SHP77 (cell line): ENCODE results near the gene GTSE1.
A peak's percentile ranks its signal among the peaks of the same experiment; 100 is the strongest.

Experiments used
- DNase-seq, 2 experiments: peaks; one replicate each; lab custom pipeline; 2025; lab: John Stamatoyannopoulos, UW

The GTSE1 gene

DNA sequence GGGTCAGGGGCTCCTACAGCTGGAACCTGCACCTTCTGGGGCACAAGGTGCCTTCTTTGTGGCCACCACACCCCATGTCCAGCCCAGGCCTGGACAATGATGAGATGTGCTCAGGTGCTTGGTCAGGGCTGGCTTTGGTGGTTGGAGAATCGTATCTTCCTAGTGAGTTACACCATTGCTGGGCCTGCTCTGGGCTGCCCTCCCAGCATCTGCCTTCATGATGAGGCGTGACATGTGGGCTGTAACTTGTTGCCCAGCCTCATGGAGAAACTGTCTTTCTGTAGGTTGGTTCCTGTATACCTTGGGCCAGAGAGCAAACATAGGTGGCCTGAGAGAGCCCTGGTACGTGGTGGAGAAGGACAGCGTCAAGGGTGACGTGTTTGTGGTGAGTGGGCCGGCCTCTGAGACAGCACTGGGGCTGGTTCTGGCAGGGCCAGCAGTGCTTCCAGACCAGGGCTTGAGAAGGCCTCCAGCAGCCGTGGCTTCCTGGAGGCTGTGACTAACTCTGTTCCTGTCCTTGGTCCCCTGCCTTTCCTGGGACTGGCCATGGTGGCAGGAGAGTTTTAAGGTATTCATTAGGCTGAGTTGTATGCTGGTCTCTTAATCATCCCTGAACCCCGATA, 56.9 kb downstream of the GTSE1 start:
- no peak for DNase-seq

DNA sequence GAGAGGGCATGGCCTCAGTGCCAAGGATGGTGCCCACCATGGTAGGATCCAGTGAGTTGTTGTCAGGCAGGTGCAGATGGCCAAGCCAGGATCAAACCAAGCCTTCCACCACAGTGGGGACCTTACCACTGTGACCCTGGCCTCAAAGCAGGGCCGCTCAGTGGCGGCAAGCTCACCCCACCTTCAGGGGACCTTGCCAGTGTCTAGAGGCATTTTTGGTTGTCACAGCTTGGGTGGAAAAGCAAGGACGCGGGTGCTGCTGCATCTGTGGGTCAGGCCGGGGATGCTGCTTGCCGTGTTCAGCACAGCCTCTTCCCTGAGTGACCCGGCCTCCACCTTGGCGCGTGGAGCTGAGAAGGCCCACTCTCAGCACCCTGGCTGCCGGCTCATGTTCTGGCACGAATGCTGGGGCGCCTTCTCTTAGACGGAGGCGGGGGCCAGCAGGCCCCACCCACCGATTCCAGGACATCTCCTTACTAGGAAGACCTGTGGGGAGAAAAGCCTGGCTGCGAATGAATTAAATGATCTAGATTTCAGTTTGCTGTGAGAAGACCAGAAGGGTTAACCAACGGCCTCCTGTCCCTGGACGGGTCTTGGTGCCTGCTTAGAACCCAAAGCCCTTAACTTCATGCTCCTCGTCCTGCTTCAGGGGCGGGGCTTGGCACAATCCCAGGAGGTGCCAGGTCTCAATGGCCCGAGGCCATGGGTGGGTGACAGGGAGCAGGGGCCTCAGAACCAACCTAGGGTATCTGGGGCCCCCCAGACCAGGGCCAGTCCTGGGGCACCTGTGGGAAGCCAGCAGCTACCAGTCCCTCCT, 57.7 kb downstream of the GTSE1 start:
- DNase-seq, result no peak

DNA sequence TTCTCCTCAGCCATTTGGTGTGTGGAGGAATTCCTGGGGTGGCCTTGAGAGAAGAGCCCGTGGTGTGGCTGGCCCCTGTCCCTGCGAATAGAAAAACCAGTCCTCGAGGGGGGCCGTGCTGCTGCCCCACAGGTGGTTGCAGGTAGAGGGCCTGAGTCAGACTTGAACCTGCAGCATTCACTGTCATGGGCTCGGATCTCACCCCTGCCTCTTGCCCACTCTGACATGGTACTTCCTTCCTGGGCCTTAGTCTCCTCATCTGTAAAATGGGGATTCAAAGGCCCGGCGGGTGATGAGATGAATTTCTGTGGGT, 58.3 kb downstream of the GTSE1 start:
- DNase-seq, result no peak

DNA sequence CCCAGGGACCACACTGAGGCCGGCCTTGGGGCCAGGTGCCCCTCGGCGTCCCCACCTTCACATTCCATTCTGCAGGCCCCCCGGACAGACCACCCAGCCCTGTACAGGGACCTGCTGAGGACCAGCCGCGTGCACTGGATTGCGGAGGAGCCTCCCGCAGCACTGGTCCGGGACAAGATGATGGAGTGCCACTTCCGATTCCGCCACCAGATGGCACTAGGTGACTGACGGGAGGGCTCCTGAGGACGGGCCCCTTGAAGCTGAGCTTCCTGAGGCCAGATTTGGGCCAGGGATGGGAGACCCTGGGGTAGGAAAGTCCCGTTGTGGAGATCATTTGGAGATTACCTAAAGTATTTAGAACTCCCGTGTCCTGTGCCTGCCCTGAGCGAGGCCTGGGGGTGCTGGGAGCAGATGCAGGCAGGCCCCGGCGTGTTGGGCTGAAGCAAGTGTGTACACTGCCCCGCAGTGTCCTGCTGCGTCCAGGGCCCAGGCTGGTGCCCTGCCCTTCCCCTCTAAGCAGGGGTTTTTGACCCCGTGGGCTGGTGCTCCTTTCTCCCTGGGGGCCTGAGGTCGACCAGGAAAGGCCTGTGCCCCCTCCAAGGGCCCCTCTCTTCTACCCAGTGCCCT, 58.8 kb downstream of the GTSE1 start:
- peak; percentile 68 to 70 for DNase-seq

DNA sequence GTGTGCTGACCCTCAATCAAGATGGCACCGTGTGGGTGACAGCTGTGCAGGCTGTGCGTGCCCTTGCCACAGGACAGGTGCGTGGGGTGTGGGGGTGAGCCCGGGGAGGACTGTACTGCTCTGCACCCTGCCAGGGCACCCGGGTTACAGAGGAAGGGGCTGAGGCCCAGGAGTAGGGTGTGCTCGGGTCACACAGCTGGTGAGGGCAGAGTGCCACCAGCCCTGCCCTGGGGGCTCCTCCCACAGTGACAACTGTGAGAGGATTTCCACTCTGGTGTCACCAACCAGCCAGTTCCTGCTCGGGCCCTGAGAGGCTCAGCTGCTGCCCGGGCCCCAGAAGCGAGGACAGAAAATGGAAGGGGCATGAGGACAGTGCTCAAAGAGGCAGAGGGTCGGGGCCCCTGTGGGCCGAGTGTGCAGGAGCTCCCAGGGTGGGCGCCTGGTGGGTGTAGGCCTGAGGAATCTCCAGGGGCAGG, 59.4 kb downstream of the GTSE1 start:
- no peak for DNase-seq

DNA sequence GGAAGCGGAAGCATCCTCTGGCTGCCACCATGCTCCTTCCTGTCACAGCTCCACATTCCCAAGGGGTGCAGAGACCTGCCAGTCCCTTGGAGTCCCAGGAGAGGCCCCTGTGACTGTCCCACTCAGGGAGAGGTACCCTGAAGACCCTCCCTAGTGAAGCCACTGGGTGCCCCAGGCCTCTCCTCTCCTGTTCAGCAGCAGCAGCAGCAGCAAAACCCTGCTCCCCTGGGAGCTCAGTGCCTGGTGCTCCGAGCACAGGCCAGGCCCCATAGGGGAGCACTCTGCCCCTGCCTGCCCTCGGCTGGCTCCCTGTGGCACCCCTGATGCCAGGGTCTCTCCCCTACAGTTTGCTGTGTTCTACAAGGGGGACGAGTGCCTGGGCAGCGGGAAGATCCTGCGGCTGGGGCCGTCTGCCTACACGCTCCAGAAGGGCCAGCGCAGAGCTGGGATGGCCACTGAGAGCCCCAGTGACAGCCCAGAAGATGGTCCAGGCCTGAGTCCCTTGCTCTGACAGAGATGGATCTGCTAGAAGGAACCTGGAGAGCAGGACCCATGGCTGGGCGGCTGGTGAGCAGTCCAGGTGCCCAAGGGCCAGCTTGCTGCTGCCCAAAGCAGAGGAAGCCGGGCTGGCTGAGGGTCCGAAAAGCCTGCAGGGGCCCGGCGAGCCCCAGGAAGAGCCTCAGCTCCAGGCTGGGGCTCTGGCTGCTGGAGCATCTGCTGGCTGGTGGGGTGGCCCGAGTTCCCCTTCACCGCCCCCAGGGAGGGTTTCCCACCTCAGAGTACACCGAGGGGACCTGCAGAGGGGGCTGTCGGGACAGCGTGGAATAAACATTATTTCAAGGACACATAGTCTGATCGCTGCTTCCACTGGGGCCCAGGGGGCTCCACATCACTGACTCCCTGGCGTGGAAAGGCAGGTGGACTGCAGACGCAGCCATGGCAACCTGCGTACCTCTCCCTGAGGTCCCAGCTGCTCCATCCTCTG, 60.1 kb downstream of the GTSE1 start:
- no peak for DNase-seq

DNA sequence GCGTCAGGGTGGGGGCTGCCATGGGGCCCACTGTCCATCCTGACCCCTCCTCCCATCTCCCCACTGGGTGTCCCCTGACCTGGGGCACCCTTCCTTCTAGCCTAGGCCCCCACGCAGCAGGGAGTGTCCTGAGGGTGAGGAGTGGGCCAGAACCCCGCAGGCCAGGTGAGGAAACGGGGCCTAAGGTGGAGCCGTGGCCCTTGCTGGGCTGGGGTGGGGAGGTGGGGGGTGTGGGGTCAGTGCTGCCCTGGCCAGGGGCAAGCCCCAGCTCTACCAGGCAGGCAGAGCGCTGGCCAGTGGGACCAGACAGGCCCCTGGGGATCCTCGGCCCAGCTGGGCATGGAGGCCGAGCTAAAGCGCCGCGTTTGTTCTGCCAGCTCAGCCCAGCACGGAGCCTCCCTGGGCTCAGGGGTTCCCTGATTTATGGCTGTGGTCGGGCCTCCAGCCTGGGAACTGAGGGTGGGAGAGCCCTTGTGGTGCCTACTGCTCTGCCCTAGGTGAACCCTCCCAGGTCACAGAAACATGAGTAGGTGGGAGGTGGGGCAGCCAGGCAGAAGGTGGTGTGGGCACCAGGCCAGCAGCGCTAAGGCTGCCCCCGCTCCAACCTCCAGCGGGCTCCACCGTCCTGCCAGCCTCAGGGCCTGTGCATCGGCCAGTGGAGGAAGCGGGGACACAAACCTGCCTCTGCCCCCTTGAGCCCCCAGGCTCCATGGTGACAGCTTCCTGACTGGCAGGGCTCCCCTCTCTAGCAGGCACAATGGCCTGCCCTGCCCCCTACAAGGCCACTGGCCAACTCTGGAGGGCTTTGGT, 61.2 kb downstream of the GTSE1 start:
- no peak for DNase-seq

DNA sequence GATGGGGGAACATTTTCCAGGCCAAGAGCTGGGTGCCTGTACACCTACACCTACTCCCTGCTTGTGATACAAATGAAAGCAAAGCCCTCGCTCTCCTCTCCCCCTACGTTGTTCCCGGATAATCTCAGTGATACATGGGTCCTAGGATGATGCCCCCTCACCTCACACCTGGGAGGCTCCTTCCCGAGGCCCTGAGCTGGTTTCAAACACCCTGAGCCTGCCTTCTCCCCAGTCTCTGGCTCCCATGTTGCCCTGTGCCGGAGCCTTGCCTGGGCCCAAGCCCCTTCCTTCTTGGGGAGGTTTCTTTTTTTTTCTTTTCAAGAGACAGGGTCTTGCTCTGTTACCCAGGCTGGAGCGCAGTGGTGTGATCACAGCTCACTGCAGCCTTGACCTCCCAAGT, 62.1 kb downstream of the GTSE1 start:
- DNase-seq, result no peak

DNA sequence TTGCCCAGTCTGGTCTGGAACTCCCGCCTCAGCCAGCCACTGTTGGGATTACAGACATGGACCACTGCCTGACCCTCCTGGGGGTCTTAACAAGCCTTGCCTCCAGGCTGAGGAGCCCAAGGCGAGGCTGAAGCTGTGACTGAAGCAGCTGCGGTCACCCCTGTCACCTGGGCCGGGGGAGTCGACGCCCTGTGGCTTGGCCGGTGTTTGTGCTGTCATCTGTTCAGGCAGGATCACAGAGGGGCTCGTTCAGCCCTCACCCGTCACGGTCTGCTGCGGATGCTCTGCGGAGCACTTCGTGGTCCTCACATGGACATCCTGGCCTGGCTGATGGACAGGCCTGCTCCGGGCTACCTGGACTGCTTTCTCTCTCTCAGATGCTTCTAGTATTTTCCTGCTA, 62.7 kb downstream of the GTSE1 start:
- DNase-seq, result no peak

DNA sequence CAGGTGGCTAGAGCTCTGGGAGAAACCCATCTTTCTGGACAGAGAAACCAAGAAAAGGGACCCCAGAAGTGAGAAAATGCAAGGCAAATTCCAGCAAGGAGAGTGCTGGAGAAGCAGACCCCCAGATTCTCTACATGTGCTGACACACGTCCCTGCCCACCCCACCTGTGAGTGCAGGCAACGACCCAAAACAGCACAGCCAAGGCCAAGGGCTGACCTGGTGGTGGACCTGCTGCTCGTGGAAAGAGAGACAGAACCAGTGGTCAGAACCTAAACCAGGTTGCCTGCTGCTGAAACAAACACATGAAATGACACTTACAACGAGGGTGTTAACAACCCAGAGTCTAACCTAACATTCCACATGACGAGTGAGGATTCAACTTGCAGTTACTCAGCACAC, 63.4 kb downstream of the GTSE1 start:
- DNase-seq, result no peak

DNA sequence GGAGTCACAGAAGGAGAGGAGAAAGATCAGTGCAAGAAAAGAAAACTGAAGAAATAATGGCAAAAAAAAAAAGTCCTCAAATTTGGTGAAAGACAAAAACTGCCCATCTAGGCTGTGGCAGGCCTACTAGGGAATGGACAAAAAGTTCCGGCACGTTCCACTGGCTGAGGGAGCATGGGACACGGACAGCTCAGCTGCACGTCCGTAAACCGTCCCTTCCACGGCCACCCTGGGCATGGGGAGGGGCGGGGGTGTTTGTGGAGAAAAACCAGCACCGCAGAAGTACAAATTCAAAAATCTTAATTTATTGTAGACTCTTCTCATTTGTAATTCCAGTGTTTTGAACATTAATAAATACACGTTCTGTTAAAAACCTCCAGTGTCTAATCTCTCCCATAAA, 64.2 kb downstream of the GTSE1 start:
- DNase-seq, result no peak

DNA sequence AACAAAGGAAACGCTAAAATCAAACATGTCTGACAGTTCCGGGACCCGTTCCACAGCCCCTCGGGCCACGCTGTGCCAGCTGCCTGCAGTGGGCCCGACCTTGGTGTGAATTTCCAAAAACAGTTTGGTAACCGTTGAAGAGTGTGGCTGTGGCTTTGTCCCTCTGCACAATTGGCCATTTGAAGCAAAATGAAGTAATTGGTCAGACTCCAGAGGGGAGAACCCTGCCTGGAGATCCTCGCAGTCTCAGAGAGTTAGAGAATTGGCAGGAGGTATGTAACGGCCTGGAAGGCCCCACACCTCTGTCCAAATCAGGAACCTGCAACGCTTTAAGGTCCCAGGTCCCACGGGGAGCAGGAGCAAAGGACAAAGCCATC, 65.1 kb downstream of the GTSE1 start:
- no peak for DNase-seq

DNA sequence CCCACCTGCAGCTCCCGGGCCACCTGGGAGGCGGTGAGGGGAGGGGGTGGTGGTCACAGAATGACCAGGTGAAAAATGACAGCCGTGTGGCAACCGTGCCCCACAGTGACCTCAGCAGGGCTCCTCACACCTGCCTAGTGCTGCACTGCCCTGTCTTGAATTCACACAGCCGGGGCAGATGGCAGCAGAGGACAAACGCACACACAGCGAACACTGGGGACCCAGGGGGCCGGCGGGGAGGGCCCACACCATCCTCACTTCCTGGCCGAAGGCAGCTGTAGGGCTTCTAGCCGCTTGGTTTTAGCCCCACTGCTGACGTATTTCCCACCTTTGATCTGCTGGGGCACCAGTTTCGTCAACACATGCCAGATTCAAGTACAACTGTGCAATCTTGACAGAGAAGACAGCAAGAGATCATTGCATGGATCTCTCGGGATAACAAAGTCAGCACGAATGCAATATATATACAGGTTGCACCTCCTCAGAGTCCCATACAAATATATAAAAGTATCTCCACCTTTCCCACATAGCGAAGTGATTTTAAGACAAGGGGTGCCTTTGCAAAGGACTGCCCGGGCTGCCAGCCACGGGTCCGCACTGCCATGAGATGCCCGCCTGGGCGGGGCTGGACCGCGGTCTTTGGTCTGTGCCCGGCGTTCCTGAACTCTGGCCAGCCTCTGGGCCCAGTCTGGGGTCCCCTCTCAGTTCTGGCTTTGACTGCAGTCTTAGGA, 65.7 kb downstream of the GTSE1 start:
- peak; percentile 93 to 96 for DNase-seq

DNA sequence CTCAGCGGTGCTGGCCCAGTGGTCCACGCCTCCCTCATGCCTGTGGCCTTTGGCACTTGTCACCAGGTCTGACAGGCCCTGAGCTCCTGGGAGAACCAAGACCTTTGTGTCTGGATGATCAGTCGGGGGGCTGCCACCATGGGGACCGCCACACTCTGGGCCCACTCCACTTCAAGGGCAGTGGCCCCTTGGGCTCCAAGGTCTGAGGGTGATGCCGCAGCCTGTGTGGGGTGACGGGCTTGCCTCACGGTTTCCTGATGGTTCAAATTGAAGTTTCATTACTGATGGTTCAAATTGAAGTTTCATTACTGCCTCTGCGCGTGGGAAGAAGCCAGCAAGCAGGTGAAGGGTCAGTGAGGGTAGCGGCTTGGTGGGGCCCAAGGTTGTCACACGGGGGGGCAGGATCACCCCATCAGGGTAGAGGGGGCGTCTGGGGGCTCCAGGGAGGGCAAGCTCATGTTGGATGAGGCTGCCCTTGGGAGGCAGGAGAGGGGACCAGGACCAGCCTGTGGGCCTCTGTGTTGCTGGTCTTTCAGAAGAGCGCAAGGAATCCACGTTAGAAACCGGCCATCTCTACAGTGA, 66.4 kb downstream of the GTSE1 start:
- no peak for DNase-seq

DNA sequence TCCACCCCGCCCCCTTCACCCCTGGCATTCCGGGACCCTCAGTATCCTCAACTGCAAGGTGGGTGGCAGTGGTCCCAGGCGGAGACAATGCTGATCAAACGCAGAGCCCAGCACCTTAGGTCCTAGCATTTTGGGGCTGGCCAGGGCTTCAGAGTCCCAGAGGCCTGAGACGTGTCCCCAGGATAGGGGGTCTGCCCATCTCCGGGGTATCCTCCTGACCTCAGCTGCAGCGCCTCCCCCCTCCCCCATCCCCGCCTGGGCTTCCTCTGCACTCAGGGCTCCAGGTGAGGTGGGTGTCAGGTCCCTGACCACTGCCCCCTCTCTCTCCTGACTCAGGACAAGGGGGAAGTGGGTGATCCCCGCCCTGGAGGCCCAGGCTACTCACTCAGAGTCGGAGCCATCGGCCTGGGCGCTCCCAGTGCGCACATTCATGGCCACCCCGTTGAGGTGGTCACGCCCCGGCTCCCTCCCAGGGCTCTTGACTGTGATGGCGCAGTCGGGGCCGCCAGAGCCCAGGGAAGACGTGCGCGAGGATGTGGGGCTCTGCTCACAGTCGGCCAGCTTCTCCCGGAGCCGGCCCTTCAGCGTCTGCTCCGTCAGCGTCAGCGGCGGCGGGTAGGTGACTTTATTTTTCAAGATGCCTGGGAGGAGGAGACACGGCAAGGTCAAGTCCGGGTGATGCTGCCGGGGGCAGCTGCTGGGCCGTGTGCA, 67.1 kb downstream of the GTSE1 start:
- DNase-seq, result no peak

DNA sequence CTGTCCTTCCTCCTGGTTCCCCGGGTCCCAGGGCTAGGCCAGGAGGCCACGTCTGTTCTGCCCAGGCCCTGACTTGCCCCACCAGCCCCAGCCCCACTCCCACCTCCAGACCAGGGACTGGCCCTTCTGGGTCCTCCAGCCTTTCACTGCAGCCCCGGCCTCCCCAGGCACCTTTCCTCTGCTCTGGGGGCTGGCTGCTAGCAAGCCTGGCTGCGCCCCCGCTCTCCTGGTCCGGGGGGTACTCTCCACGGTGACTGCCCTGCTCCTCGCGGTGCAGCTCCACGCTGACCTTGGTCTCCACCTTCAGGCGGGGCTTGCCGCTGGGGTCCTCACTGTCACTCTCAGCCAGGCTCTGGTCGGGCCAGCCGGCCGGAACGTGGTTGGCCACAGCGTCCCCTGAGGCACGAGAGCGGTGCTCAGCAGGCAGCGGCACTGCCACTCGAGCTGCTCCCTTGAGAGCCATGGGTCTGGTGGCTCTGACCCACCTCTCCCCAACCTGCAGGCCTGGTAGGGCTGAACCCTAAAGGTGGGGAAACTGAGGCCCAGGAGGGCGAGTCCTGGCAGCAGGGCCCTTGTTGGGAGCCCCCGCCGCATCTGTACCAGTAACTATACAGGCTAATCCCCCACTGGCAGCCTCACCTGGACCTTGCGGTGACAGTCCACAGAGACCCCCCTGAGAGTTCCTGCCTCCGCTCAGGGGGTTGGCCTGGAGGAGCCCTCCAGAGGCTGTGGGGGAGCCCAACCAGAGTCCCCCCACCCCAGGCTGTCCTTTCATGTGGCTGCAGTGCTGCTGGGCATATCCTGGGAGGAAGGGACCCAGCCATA, 67.9 kb downstream of the GTSE1 start:
- no peak for DNase-seq

DNA sequence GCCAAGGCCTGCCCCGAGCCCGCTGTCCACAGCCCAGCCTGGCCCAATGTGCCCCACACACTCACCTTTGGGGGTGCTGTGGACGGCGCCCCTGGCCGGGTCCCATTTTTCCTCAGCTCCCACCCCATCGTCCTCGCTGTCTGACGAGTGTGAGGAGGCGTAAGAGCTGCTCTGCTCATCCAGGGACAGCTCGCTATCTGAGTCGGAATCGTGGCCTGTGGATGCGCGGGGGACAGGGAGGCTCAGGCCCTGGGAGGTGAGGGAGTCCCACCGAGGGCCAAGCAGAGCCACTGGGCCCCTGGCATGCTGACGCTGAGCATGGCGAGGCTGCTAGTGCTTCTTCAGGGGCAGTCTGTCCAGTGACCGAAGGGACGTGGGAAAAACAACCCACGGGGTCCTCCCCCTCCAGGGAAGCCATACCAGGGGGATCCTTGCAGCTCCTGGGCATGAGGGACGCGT, 68.5 kb downstream of the GTSE1 start:
- DNase-seq, result no peak

DNA sequence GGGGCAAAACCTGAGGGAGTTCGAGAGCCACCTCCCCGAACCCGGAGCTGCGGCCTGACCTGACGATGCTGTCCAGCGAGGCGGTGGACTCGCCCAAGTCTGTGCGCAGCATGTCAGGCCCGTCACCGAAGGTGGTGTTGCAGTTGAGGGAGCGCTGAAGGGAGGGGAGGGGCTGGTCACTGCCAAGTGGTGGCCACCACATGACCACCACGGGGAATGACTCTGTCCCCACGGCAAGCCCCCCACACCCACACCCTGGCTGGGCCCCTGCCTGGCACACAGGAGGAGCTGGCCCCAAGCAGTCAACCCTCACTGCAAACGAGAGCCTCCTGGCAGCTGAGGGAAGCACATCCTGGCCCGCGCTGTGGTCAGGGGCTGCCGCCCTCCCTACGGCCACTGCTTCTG, 69.7 kb downstream of the GTSE1 start:
- DNase-seq, result no peak
